Stimulated activated CD8-positive, alpha-beta memory T cell treated with anti-CD3 and anti-CD28 coated beads, Interleukin-12 subunit alpha, Interleukin-12 subunit beta, amount 100 ng/mL, for 1 hour (primary cell): ENCODE data around the gene RAB9A.
"Not testable (repeated sequence)": the region's sequence is repeated elsewhere in the genome, so short reads cannot be mapped to it uniquely, and the experiment has no call there.

Source experiments
- DNase-seq: peaks from one replicate; pipeline ENCODE4 v3.0.0-alpha.2; 2020; ENCODE audit warnings: low read depth

RAB9A gene

GRCh38 chrX:13688958-13689740 is at the start of gene RAB9A:
RAB9A (plus strand) TSS chrX:13689128; CDS start chrX:13708747, 19,619 bp downstream.
- DNase-seq: peak; percentile 53

DNA sequence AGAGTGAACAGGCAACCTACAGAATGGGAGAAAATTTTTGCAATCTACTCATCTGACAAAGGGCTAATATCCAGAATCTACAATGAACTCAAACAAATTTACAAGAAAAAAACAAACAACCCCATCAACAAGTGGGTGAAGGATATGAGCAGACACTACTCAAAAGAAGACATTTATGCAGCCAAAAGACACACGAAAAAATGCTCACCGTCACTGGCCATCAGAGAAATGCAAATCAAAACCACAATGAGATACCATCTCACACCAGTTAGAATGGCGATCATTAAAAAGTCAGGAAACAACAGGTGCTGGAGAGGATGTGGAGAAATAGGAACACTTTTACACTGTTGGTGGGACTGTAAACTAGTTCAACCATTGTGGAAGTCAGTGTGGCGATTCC is 47.2 kb upstream of the RAB9A start:
- not testable (repeated sequence) for DNase-seq

GRCh38 chrX:13645464-13646153 is 43.3 kb upstream of the RAB9A start:
- no peak for DNase-seq

DNA sequence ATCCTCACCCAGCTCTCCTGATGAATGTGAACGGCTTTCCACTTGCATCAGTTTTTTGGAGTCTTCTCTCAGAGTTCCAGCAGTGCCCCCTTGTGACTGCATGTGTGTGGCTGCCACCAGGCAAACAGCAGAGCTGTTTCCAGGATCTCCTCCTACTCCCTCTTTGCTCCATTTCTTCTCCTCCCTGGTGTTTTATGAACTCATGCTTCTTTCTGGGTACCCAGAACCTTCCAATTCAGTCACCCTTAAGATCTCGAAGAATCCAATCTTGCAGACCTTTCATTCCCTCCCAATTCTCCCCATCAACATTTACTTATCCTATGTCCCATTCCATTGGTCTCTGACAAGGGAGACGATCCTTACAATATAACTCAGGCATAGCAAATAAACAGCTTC is 42.8 kb upstream of the RAB9A start:
- DNase-seq: no peak

GRCh38 chrX:13647709-13648212 is 41.2 kb upstream of the RAB9A start:
- peak; percentile 31 for DNase-seq

- not testable (repeated sequence) for DNase-seq
Measured at GRCh38 chrX:13648336-13648735, 40.6 kb upstream of the RAB9A start.

DNA sequence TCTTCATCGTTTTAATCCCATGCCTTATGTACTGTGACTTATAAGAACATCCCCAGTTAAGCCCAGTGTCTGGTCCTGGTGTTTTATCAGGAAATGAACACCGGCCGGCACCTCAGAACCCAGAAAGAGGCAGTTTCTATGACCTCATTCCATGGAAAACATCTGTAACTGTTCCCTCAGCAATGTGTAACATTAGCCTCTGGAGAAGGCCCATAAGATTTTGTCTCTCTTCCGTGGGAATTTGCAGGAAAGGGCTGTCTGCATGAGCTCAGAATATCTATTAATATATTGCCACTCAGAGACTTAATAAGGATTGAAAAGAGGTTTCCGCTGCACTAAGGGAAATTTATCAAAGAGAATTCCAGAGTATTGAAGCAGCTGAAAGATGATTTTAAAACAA is 39.1 kb upstream of the RAB9A start:
- no peak for DNase-seq

GRCh38 chrX:13650318-13650717 is 38.6 kb upstream of the RAB9A start:
- DNase-seq: no peak

- DNase-seq: no peak
Measured at GRCh38 chrX:13651150-13651549, 37.8 kb upstream of the RAB9A start.

DNA sequence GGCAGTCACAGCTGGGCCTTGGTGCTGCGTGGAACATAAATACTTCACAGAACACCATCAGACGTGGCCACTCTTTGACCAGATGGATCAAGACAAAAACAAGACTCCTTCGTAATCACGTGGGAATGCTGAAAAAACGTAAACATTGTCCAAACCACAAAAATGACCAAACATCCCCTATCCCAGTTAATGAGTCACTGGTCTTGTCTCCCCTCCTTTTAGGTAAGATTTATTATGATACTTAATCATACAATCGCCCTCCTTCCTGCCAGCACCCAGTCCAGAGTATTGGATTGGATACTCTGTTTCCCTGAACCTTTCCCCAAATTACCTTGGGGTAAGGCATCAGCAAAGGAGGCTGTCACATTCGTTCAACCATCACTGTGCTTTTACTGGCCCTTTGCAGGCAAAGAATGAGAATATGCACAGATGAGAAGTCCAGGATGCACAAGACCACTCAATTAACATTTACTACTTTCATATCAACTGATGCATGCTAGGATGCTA is 36.6 kb upstream of the RAB9A start:
- no peak for DNase-seq

- peak; percentile 80 for DNase-seq
Measured at GRCh38 chrX:13652850-13653693, 35.9 kb upstream of the RAB9A start, which contains the start of gene TCEANC. TCEANC (plus strand) TSS chrX:13653141; CDS start chrX:13662509, 9,368 bp downstream.

GRCh38 chrX:13654116-13654515 is 34.8 kb upstream of the RAB9A start:
- DNase-seq: no peak

GRCh38 chrX:13655674-13656073 is 33.3 kb upstream of the RAB9A start:
- DNase-seq: no peak

DNA sequence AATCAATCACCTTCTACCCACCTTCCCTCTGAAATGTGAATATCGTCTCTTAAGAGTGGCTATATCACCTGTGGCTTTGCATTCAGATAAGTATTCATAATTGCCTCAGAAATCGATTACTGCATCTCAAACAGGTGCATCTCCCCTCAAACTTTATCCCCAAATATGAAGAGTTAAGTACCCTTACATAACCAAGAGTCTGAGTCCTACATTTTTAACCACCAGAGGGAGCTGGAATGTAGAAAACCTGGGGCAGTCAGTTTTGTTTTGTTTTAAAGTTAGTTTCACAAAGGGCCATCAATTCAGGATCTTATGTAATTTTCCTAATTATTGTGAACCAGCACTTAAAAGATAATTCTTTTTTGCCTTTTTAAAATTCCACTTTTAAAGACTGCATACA is 30.3 kb upstream of the RAB9A start:
- DNase-seq: no peak

- no peak for DNase-seq
Measured at GRCh38 chrX:13659063-13659462, 29.9 kb upstream of the RAB9A start.

DNA sequence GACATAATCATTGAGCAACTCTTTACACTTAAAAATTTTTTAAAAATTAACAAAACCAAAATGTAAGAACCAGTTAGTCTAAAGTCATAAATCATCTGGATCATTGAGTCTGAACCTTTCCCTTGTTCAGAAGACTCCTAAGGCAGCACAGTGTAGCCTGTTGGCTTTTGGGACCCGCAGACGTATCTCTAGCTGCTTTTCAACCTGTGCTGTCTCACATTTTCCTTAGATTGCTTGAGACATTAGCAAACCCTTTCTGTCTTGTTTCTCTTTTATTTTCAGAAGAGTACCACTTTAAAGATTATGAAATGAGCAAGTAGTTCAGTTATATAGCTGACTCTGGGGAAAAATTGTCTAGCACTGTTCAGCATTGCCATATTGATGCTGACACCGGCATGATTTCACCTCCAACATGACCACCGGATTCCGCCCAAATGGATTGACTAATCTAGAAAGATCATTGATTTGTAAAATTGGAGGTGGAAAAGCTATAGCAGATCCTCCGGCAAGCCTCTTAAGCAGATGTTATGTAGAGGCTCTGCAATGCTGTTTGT is 27.1 kb upstream of the RAB9A start:
- no peak for DNase-seq

DNA sequence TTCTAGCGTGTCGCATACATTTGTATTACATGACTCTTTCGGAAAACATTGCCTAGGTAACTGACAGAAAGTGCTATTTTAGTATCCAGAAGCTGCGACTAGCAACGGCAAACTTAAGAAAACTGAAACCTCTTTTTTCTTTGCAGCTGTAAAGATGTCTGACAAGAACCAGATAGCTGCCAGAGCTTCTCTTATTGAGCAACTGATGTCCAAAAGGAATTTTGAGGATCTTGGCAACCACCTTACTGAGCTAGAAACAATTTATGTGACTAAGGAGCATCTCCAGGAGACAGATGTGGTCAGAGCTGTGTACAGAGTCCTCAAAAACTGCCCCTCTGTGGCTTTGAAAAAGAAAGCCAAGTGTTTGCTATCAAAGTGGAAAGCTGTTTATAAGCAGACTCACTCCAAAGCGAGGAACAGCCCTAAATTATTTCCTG is 26.6 kb upstream of the RAB9A start:
- no peak for DNase-seq

DNA sequence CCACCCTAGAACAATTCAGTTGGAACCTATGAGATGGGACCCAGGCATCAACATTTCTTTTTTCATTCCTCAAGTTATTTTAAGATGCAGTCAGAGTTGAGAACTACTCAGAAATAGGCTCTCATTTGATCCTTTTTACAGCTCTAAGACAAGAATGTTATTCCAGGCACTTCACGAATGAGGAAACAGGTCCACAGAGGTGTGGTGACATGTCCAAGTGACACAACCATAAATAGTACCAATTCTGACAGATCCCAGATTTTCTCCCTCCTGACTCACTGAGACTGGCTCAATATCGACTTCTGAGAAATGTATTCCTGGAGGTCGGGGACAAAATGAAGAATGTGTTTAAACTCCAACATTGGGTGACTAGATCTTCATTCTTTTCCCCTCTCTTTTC is 24.9 kb upstream of the RAB9A start:
- no peak for DNase-seq

DNA sequence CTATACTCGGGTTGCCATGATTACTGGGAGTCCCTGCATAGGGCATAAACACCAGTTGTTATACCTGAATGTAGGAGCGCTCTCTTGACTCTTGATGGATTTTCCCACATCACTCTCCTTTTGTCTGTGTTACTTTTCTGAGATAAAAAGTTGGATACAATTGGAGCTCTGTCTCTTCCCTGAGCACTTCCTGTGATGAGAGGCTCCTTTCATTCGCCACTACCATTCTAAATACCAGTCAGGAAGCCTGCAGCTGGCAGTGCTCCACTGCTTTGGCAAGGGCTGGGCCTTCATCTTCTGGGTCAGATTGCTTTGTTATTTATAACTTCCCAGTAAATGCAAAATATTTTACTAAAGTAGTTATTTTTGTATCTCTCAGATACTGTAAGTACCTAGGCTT is 22.1 kb upstream of the RAB9A start:
- DNase-seq: no peak

DNA sequence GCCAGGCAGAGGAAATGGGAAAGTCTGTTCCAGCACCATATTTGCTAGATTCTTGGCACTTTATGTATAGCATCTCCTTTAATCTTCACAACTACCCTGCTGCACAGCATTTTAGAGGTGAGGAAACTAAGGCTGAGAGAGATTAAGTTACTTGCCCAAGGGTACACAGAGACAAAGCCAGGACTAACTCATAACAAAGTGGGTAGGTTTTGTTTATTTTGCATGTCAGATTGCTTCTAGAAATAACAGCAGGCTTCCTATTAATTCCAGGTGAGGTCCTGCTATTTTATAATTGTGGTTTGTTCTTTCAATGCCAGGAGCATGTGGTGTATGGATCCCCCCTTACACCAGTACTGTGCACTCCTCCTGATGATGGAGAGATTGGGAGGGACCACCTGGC is 21.0 kb upstream of the RAB9A start:
- DNase-seq: no peak

DNA sequence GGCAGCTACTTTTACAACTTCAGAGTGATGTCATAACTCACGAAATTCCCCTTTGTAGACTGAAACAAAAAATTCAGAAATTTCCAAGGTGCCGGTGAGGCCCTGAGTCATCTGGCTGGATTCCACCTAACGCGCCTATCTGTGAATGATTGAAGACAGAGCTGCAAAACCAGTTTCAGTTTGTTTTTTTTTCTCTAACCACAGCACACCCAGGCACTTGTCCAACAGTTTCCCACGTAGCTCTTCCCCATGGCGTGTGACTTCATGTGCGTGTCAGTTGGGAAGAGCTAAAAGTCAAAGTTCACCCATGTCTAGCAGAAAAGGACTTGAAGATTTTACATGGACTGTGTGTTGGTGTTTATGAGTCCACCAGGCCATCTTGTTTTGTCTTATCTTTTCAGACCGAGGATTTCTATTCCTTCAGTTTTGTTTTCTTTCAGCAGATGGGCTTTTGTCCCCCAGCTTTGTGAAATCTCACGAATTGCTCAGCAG is 19.6 kb upstream of the RAB9A start:
- DNase-seq: no peak

DNA sequence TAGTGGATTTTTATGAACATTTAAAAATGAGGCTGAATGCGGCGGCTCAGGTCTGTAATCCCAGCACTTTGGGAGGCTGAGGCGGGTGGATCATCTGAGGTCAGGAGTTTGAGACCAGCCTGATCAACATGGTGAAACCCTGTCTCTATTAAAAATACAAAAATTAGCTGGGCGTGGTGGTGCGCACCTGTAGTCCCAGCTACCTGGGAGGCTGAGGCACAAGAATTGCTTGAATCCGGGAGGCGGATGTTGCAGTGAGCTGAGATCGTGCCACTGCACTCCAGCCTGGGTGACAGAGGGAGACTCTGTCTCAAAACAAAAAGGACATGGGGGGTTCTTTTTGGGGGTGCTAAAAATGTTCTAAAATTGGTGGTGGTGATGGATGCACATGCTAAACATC is 19.2 kb upstream of the RAB9A start:
- DNase-seq: not testable (repeated sequence)
